Ishikawa (cell line): ENCODE measurements around the gene WWC1.

Experiments used
- CEBPB ChIP-seq: IDR thresholded peaks from 2 replicates; pipeline ENCODE4 v1.6.1; 2012
- EGR1 ChIP-seq: IDR thresholded peaks from 2 replicates; pipeline ENCODE4 v1.6.1; 2012
- EP300 ChIP-seq: IDR thresholded peaks from 2 replicates; pipeline ENCODE4 v1.6.1; 2012; ENCODE audit warnings: borderline replicate concordance
- FOXM1 ChIP-seq: IDR thresholded peaks from 2 replicates; pipeline ENCODE4 v1.6.1; 2012; ENCODE audit warnings: low read depth, borderline replicate concordance
- RAD21 ChIP-seq: IDR thresholded peaks from 2 replicates; pipeline ENCODE4 v1.6.1; 2012; ENCODE audit warnings: low read depth
- TAF1 ChIP-seq: IDR thresholded peaks from 2 replicates; pipeline ENCODE4 v1.6.1; 2012; ENCODE audit warnings: low read depth, mild to moderate bottlenecking
- TCF12 ChIP-seq: IDR thresholded peaks from 2 replicates; pipeline ENCODE4 v1.6.1; 2012; ENCODE audit warnings: low read depth
- ZBTB7A ChIP-seq: IDR thresholded peaks from 2 replicates; pipeline ENCODE4 v1.6.1; 2012; ENCODE audit warnings: low read depth
- TF ChIP-seq, protein P1 (sequence below): IDR thresholded peaks from 2 replicates; pipeline ENCODE4 v1.6.1; 2012
- TF ChIP-seq, protein P2 (sequence below): IDR thresholded peaks from 2 replicates; pipeline ENCODE4 v1.6.1; 2012; ENCODE audit warnings: low read depth, mild to moderate bottlenecking

DNA sequence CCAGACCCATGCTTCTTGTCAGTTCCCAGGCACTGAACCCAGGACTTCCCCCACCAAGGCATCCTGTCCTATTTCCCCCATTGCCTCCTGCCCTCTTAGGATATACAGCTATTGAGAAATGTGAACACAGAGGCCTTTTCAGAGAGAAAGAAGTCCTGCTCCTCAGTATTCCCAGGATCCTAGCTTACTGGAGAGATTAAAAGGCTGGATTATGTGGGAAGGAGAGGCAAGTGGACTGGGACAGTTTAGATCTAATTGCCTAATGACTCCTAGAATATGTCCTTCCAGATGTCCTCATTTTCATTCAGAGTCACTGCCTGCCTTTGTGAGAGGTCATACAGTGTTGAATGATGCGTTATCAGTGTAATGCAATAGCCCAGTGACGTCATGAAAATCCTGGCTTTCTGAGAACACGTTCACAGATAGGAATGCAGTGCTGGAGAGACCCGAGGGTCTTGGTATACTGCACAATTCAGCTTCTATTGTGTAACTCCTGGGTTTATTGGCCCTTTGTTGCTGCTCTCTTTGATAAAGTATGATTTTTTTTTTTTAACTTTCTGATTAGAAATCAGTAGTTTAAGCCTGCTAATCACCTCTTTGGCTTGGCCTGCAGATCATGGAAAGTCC lies 26.2 kb downstream of the WWC1 start:
- TF ChIP-seq CEBPB (peak; percentile 46; the same call in 1 of the 2 replicates), TAF1 (no peak), EGR1 (no peak), RAD21 (no peak), TCF12 (no peak), EP300 (peak; percentile 42; the same call in 1 of the 2 replicates), ZBTB7A (peak; percentile 65; the same call in 1 of the 2 replicates), FOXM1 (no peak)
- TF ChIP-seq, protein P1, sequence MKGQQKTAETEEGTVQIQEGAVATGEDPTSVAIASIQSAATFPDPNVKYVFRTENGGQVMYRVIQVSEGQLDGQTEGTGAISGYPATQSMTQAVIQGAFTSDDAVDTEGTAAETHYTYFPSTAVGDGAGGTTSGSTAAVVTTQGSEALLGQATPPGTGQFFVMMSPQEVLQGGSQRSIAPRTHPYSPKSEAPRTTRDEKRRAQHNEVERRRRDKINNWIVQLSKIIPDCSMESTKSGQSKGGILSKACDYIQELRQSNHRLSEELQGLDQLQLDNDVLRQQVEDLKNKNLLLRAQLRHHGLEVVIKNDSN, result no peak
- TF ChIP-seq, protein P2, sequence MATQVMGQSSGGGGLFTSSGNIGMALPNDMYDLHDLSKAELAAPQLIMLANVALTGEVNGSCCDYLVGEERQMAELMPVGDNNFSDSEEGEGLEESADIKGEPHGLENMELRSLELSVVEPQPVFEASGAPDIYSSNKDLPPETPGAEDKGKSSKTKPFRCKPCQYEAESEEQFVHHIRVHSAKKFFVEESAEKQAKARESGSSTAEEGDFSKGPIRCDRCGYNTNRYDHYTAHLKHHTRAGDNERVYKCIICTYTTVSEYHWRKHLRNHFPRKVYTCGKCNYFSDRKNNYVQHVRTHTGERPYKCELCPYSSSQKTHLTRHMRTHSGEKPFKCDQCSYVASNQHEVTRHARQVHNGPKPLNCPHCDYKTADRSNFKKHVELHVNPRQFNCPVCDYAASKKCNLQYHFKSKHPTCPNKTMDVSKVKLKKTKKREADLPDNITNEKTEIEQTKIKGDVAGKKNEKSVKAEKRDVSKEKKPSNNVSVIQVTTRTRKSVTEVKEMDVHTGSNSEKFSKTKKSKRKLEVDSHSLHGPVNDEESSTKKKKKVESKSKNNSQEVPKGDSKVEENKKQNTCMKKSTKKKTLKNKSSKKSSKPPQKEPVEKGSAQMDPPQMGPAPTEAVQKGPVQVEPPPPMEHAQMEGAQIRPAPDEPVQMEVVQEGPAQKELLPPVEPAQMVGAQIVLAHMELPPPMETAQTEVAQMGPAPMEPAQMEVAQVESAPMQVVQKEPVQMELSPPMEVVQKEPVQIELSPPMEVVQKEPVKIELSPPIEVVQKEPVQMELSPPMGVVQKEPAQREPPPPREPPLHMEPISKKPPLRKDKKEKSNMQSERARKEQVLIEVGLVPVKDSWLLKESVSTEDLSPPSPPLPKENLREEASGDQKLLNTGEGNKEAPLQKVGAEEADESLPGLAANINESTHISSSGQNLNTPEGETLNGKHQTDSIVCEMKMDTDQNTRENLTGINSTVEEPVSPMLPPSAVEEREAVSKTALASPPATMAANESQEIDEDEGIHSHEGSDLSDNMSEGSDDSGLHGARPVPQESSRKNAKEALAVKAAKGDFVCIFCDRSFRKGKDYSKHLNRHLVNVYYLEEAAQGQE, result no peak
